ENCODE measurements around the gene MYH9.
"Not testable (repeated sequence)": the region's sequence is repeated elsewhere in the genome, so short reads cannot be mapped to it uniquely, and the experiment has no call there.

MYH9 gene

GRCh38 chr22:36387959-36388726 is at the start of gene MYH9:
Gene MYH9, minus strand, starts transcription at chr22:36387967. Its CDS starts 38,731 bp downstream, at chr22:36349236.
- TF ChIP-seq ZFX (IDR thresholded peaks at IDR 0.05) (no peak), CTCF (conservative IDR thresholded peaks at IDR 0.05) (no peak)
- peak within 1 kb of the TSS; percentile 93 for H3K27ac ChIP-seq

GRCh38 chr22:36435516-36436415 is 48.0 kb upstream of the MYH9 start:
- H3K27ac ChIP-seq: peak overlapping the region; percentile 70
- TF ChIP-seq CTCF (conservative IDR thresholded peaks at IDR 0.05) (no peak), ZFX (IDR thresholded peaks at IDR 0.05) (no peak)

GRCh38 chr22:36433318-36434231 is 45.8 kb upstream of the MYH9 start:
- H3K27ac ChIP-seq: peak overlapping the region; percentile 70
- TF ChIP-seq ZFX (IDR thresholded peaks at IDR 0.05) (no peak), CTCF (conservative IDR thresholded peaks at IDR 0.05) (no peak)

- TF ChIP-seq ZFX (IDR thresholded peaks at IDR 0.05) (no peak), CTCF (conservative IDR thresholded peaks at IDR 0.05) (no peak)
- H3K27ac ChIP-seq: peak overlapping the region; percentile 70
These were observed 45.0 kb upstream of the MYH9 start for GRCh38 chr22:36432592-36433317.

GRCh38 chr22:36431977-36432376 is 44.2 kb upstream of the MYH9 start:
- TF ChIP-seq CTCF (conservative IDR thresholded peaks at IDR 0.05) (no peak), ZFX (IDR thresholded peaks at IDR 0.05) (no peak)
- no peak overlapping the region for H3K27ac ChIP-seq

GRCh38 chr22:36430863-36431262 is 43.1 kb upstream of the MYH9 start:
- TF ChIP-seq CTCF (conservative IDR thresholded peaks at IDR 0.05): no peak
- TF ChIP-seq ZFX (IDR thresholded peaks at IDR 0.05): no peak
- H3K27ac ChIP-seq: no peak overlapping the region

GRCh38 chr22:36427952-36428351 is 40.2 kb upstream of the MYH9 start:
- H3K27ac ChIP-seq: not testable (repeated sequence)
